ENCODE data around the gene SAP30BP.

The SAP30BP gene

GRCh38 chr17:75658237-75658636 is 8.9 kb upstream of the SAP30BP start:
- TF ChIP-seq POLR2AphosphoS5 (IDR thresholded peaks at IDR 0.05; ENCODE audit: low read depth, low read length): no peak
- TF ChIP-seq REST (IDR thresholded peaks at IDR 0.05; ENCODE audit: insufficient read depth in 1 of 2, low read depth in 2 of 2, low read length in 2 of 2): no peak
- TF ChIP-seq SIN3A (IDR thresholded peaks at IDR 0.05; ENCODE audit: borderline replicate concordance, insufficient read depth, low read length): no peak
- TF ChIP-seq FOXP2 (optimal IDR thresholded peaks at IDR 0.05; ENCODE audit: borderline replicate concordance, extremely low read depth, extremely low read length, insufficient read depth): no peak
- no peak for TF ChIP-seq TAF1 (IDR thresholded peaks at IDR 0.05; ENCODE audit: borderline replicate concordance, insufficient read depth, low read length)

GRCh38 chr17:75661531-75661930 is 5.6 kb upstream of the SAP30BP start:
- TF ChIP-seq TAF1 (IDR thresholded peaks at IDR 0.05; ENCODE audit: borderline replicate concordance, insufficient read depth, low read length): no peak

GRCh38 chr17:75662511-75662910 is 4.6 kb upstream of the SAP30BP start:
- no peak for TF ChIP-seq TAF1 (IDR thresholded peaks at IDR 0.05; ENCODE audit: borderline replicate concordance, insufficient read depth, low read length)
- no peak for TF ChIP-seq REST (IDR thresholded peaks at IDR 0.05; ENCODE audit: insufficient read depth in 1 of 2, low read depth in 2 of 2, low read length in 2 of 2)
- TF ChIP-seq POLR2AphosphoS5 (IDR thresholded peaks at IDR 0.05; ENCODE audit: low read depth, low read length): no peak
- TF ChIP-seq SIN3A (IDR thresholded peaks at IDR 0.05; ENCODE audit: borderline replicate concordance, insufficient read depth, low read length): no peak
- TF ChIP-seq FOXP2 (optimal IDR thresholded peaks at IDR 0.05; ENCODE audit: borderline replicate concordance, extremely low read depth, extremely low read length, insufficient read depth): no peak

GRCh38 chr17:75664099-75664549 is 3.0 kb upstream of the SAP30BP start:
- TF ChIP-seq REST (IDR thresholded peaks at IDR 0.05; ENCODE audit: insufficient read depth in 1 of 2, low read depth in 2 of 2, low read length in 2 of 2) (no peak), FOXP2 (optimal IDR thresholded peaks at IDR 0.05; ENCODE audit: borderline replicate concordance, extremely low read depth, extremely low read length, insufficient read depth) (no peak), TAF1 (IDR thresholded peaks at IDR 0.05; ENCODE audit: borderline replicate concordance, insufficient read depth, low read length) (no peak), POLR2AphosphoS5 (IDR thresholded peaks at IDR 0.05; ENCODE audit: low read depth, low read length) (no peak), SIN3A (IDR thresholded peaks at IDR 0.05; ENCODE audit: borderline replicate concordance, insufficient read depth, low read length) (no peak)

GRCh38 chr17:75665981-75666380 is 1.2 kb upstream of the SAP30BP start:
- TF ChIP-seq TAF1 (IDR thresholded peaks at IDR 0.05; ENCODE audit: borderline replicate concordance, insufficient read depth, low read length) (no peak), SIN3A (IDR thresholded peaks at IDR 0.05; ENCODE audit: borderline replicate concordance, insufficient read depth, low read length) (no peak), FOXP2 (optimal IDR thresholded peaks at IDR 0.05; ENCODE audit: borderline replicate concordance, extremely low read depth, extremely low read length, insufficient read depth) (no peak), POLR2AphosphoS5 (IDR thresholded peaks at IDR 0.05; ENCODE audit: low read depth, low read length) (no peak), REST (IDR thresholded peaks at IDR 0.05; ENCODE audit: insufficient read depth in 1 of 2, low read depth in 2 of 2, low read length in 2 of 2) (no peak)

Measured in PFSK-1 (cell line).